GOT3 (cell line): ENCODE results near the gene HPS6.
"Not testable (repeated sequence)": the region's sequence is repeated elsewhere in the genome, so short reads cannot be mapped to it uniquely, and the experiment has no call there.

Source experiments
- DNase-seq: peaks from one replicate; lab custom pipeline; 2025; ENCODE audit warnings: mixed read lengths; lab: John Stamatoyannopoulos, UW

The HPS6 gene

GRCh38 chr10:102064868-102065560 is at the start of gene HPS6:
TSS of gene HPS6 (plus strand) at chr10:102065349. CDS start at chr10:102065475, 126 bp downstream.
- peak; percentile 67 for DNase-seq

GRCh38 chr10:102016416-102016815 is 48.7 kb upstream of the HPS6 start:
- DNase-seq: no peak

- DNase-seq: no peak
These were observed 47.9 kb upstream of the HPS6 start for GRCh38 chr10:102017295-102017694.

GRCh38 chr10:102020938-102021337 is 44.2 kb upstream of the HPS6 start:
- DNase-seq: no peak

- no peak for DNase-seq
These were observed 40.4 kb upstream of the HPS6 start for GRCh38 chr10:102024799-102025198.

- no peak for DNase-seq
These were observed 37.9 kb upstream of the HPS6 start for GRCh38 chr10:102027261-102027660.

- no peak for DNase-seq
These were observed 31.4 kb upstream of the HPS6 start for GRCh38 chr10:102033787-102034186.

GRCh38 chr10:102035807-102036206 is 29.3 kb upstream of the HPS6 start:
- DNase-seq: not testable (repeated sequence)

GRCh38 chr10:102038410-102038809 is 26.7 kb upstream of the HPS6 start:
- no peak for DNase-seq

GRCh38 chr10:102040305-102041050 is 24.7 kb upstream of the HPS6 start:
- DNase-seq: no peak

GRCh38 chr10:102045292-102045691 is 19.9 kb upstream of the HPS6 start:
- no peak for DNase-seq

GRCh38 chr10:102046095-102046494 is 19.1 kb upstream of the HPS6 start:
- DNase-seq: no peak

- DNase-seq: not testable (repeated sequence)
These were observed 10.1 kb upstream of the HPS6 start for GRCh38 chr10:102054881-102055646.

GRCh38 chr10:102055647-102056419 is 9.3 kb upstream of the HPS6 start, which contains the start of gene ARMH3:
TSS of gene ARMH3 (minus strand) at chr10:102056173. CDS start at chr10:102040114, 16,059 bp downstream.
- peak; percentile 80 for DNase-seq

- no peak for DNase-seq
These were observed 5.2 kb upstream of the HPS6 start for GRCh38 chr10:102059987-102060386.

GRCh38 chr10:102064503-102064867 is 664 bp upstream of the HPS6 start:
- no peak for DNase-seq

GRCh38 chr10:102065561-102066398 is 631 bp downstream of the HPS6 start:
- DNase-seq: no peak

- no peak for DNase-seq
These were observed 1.4 kb downstream of the HPS6 start for GRCh38 chr10:102066399-102067088.

GRCh38 chr10:102067091-102067916 is 2.2 kb downstream of the HPS6 start:
- DNase-seq: no peak
